ENCODE data around the gene SH3BP4. TPM values are rescaled to one million over a fixed set of nuclear protein-coding genes. Genes with fewer than 3 reads are reported as not detected.

SH3BP4 gene
- total RNA-seq, 4 donors from 2014 or later = 29.1 to 57.8 (median 42.6) TPM

- peak; percentile 85 to 93 for DNase-seq (ENCODE audit: low spot score in 2 of 2)
- H3K4me3 ChIP-seq (ENCODE audit: low read depth, poor library complexity, severe bottlenecking) = no peak overlapping the region
- TF ChIP-seq POLR2A (IDR thresholded peaks at IDR 0.05) (no peak), CTCF (IDR thresholded peaks at IDR 0.05) (no peak)
- 37 to 54% methylated on average over 27 to 33 of the region's 33 CpGs for WGBS, 2 donors
- intact Hi-C loops (cut with DNase I; ENCODE audit: low total_unique reads) = loop anchor here (10.0 kb wide), 1 partner anchor 72 kb away; the partner anchor contains the start of gene SH3BP4
These were observed 75.1 kb downstream of the SH3BP4 start for GRCh38 chr2:235026649-235027557.

- H3K4me3 ChIP-seq (ENCODE audit: low read depth, poor library complexity, severe bottlenecking) = no peak overlapping the region
- intact Hi-C loops (cut with DNase I; ENCODE audit: low total_unique reads) = loop anchor here (10.0 kb wide), 1 partner anchor 73 kb away; the partner anchor contains the start of gene SH3BP4
- TF ChIP-seq CTCF (IDR thresholded peaks at IDR 0.05) = no peak
- TF ChIP-seq POLR2A (IDR thresholded peaks at IDR 0.05) = no peak
- WGBS, 2 donors = 41 to 50% methylated on average over 21 of the region's 21 CpGs
- peak in 1 of 2 donors; percentile 37 for DNase-seq (ENCODE audit: low spot score in 2 of 2)
These were observed 75.9 kb downstream of the SH3BP4 start for GRCh38 chr2:235027558-235028214.

DNA sequence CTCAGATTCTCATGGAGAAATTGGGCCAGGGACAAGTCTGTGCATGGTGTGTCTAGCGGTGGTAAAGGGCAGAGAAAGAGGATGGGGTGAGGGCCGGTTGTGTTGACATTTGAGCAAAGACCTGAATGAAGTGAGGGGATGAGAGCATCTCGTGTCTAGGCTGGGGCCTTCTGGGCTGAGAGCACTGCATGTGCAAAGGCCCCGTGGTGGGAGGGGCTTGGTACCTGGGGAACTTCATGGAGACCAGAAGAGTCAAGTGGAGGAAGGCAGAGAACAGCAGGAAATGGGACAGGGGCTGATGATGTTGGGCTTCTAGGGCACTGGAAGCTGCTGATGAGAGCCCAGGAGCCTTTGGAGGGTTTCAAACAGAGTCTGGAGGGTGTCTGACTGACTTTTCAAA is 76.8 kb downstream of the SH3BP4 start:
- TF ChIP-seq POLR2A (IDR thresholded peaks at IDR 0.05) (no peak), CTCF (IDR thresholded peaks at IDR 0.05) (no peak)
- H3K4me3 ChIP-seq (ENCODE audit: low read depth, poor library complexity, severe bottlenecking) = no peak overlapping the region
- WGBS, 2 donors = 80 to 81% methylated on average over 4 of the region's 4 CpGs
- intact Hi-C loops (cut with DNase I; ENCODE audit: low total_unique reads) = loop anchor here (10.0 kb wide), 1 partner anchor 74 kb away; the partner anchor contains the start of gene SH3BP4
- no peak for DNase-seq (ENCODE audit: low spot score in 2 of 2)

DNA sequence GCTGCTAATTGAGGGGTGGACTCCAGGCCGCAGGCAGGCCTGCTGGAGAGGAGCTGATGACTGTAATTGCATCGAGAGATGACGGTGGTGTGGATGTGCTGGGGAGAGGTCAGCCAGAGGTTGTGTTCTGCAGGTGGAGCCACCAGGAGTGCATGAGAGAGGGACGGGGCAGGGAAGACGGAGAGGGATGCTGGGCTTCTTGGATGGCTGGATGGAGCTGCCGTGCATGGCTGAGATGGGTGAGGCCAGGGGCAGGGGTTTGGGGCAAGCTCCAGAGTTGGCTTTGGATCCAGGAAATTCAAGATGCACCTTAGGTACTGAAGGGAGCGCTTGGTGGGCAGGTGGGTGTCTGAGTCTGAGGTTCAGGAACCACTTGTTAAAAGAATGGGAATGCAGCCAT is 77.2 kb downstream of the SH3BP4 start:
- no peak for TF ChIP-seq POLR2A (IDR thresholded peaks at IDR 0.05)
- H3K4me3 ChIP-seq (ENCODE audit: low read depth, poor library complexity, severe bottlenecking) = no peak overlapping the region
- DNase-seq (ENCODE audit: low spot score in 2 of 2) = no peak
- intact Hi-C loops (cut with DNase I; ENCODE audit: low total_unique reads) = loop anchor here (10.0 kb wide), 1 partner anchor 74 kb away; the partner anchor contains the start of gene SH3BP4
- 91 to 93% methylated on average over 7 of the region's 7 CpGs for WGBS, 2 donors

DNA sequence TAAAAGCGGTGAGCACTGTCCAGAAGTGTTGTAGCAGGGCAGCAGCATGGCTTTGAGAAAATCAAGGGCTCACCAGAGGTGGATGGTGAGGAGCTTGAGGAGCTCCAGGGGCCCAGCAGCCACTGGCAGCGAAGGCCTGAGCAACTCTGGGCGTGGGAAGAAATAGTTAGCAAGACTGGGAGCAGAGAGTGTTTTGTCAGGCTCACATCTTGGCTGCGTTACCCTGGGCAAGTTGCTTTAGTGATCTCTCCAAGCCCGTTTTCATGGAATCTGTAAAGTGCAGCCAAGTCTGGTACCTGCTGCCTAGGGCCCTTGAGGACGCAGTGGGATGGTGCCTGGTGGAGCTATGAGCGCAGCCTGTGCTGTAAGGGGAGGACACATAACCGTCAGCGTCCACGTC is 78.3 kb downstream of the SH3BP4 start:
- no peak for DNase-seq (ENCODE audit: low spot score in 2 of 2)
- intact Hi-C loops (cut with DNase I; ENCODE audit: low total_unique reads) = no loop called here
- TF ChIP-seq CTCF (IDR thresholded peaks at IDR 0.05) = no peak
- WGBS, 2 donors = 64 to 68% methylated on average over 10 of the region's 10 CpGs
- no peak overlapping the region for H3K4me3 ChIP-seq (ENCODE audit: low read depth, poor library complexity, severe bottlenecking)

DNA sequence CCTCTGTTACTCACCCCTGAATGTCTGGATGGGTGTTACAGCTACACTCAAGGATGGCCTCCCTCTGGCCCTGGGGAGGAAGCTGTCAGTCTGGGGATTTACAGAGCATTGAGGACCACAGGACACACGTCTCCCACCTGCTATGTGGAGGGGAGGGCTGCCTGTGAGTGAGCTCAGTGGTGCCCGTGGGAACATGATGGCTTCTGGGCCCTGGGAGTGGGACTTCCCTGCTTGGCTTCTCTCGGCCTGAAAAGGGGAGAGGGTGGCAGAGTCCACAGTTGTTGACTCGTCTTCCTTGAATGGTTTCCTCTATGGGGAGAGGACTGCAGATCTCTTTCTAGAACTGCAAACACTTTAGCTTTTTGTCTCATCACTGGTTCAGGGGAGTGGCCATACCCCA is 79.1 kb downstream of the SH3BP4 start:
- TF ChIP-seq POLR2A (IDR thresholded peaks at IDR 0.05) (no peak), CTCF (IDR thresholded peaks at IDR 0.05) (no peak)
- no peak for DNase-seq (ENCODE audit: low spot score in 2 of 2)
- intact Hi-C loops (cut with DNase I; ENCODE audit: low total_unique reads) = no loop called here
- H3K4me3 ChIP-seq (ENCODE audit: low read depth, poor library complexity, severe bottlenecking) = no peak overlapping the region
- 74 to 80% methylated on average over 4 of the region's 4 CpGs for WGBS, 2 donors
